Mesenchymal stem cell (in vitro differentiated cells and primary cell): ENCODE results near the gene ACER3.
"Not testable (repeated sequence)": the region's sequence is repeated elsewhere in the genome, so short reads cannot be mapped to it uniquely, and the experiment has no call there.

Experiments used
- DNase-seq: peaks from one replicate; pipeline ENCODE4 v3.0.0-alpha.2; 2013
- H2AFZ ChIP-seq: one replicate; pipeline ENCODE4 v1.6.1; 2013; ENCODE audit warnings: low read depth, mild to moderate bottlenecking, control low read depth, inconsistent platforms, low read length, moderate library complexity
- H2AK5ac ChIP-seq: 2 replicates; pipeline ENCODE4 v1.6.1; 2013; ENCODE audit warnings: low read length, moderate library complexity, mild to moderate bottlenecking, inconsistent platforms; ENCODE audit not compliant: severe bottlenecking
- H2BK120ac ChIP-seq: one replicate; pipeline ENCODE4 v1.6.1; 2013; ENCODE audit warnings: low read depth, mild to moderate bottlenecking, inconsistent platforms, low read length, moderate library complexity
- H2BK12ac ChIP-seq, 2 experiments: one replicate each; pipeline ENCODE4 v1.6.1; 2013; ENCODE audit warnings: inconsistent platforms in 2 of 2, low read length in 2 of 2, mild to moderate bottlenecking in 2 of 2, moderate library complexity in 2 of 2, control low read depth in 1 of 2
- H2BK15ac ChIP-seq: one replicate; pipeline ENCODE4 v1.6.1; 2013; ENCODE audit warnings: mild to moderate bottlenecking, low read depth, inconsistent platforms; ENCODE audit not compliant: poor library complexity, severe bottlenecking
- H2BK5ac ChIP-seq: 2 replicates; pipeline ENCODE4 v1.6.1; 2013; ENCODE audit warnings: low read depth, mild to moderate bottlenecking, low read length, control low read depth, inconsistent platforms; ENCODE audit not compliant: poor library complexity, severe bottlenecking
- H3K14ac ChIP-seq, 2 experiments: one replicate each; pipeline ENCODE4 v1.6.1; 2013; ENCODE audit warnings: inconsistent platforms in 2 of 2, low read length in 2 of 2, control low read depth in 1 of 2, mild to moderate bottlenecking in 1 of 2, moderate library complexity in 1 of 2
- H3K18ac ChIP-seq, 2 experiments: one replicate each; pipeline ENCODE4 v1.6.1; 2013; ENCODE audit warnings: inconsistent platforms in 2 of 2, low read length in 2 of 2, control low read depth in 1 of 2, low read depth in 1 of 2, mild to moderate bottlenecking in 1 of 2
- H3K23ac ChIP-seq, 2 experiments: one replicate each; pipeline ENCODE4 v1.6.1; 2013; ENCODE audit warnings: inconsistent platforms in 2 of 2, low read length in 2 of 2, mild to moderate bottlenecking in 2 of 2, moderate library complexity in 2 of 2, control low read depth in 1 of 2
- H3K27ac ChIP-seq: 2 replicates; pipeline ENCODE4 v1.5.1; 2013; ENCODE audit warnings: mild to moderate bottlenecking, moderate library complexity, low read length, control low read depth, inconsistent platforms; ENCODE audit not compliant: poor library complexity, severe bottlenecking
- H3K27me3 ChIP-seq, 2 experiments: 2 replicates each; pipeline versions ENCODE4 v1.6.1 to v1.7.0; 2013; ENCODE audit warnings: low read length in 2 of 2, mild to moderate bottlenecking in 2 of 2, moderate library complexity in 2 of 2, control low read depth in 1 of 2, inconsistent platforms in 1 of 2; ENCODE audit not compliant: control insufficient read depth in 1 of 2, insufficient read depth in 1 of 2
- H3K36me3 ChIP-seq, 2 experiments: 2 replicates each; pipeline versions ENCODE4 v1.6.1 to v1.7.0; 2013; ENCODE audit warnings: low read length in 2 of 2, control low read depth in 1 of 2, inconsistent platforms in 1 of 2, low read depth in 1 of 2, mild to moderate bottlenecking in 1 of 2; ENCODE audit not compliant: insufficient read depth in 2 of 2, control insufficient read depth in 1 of 2
- H3K4ac ChIP-seq, 2 experiments: one replicate each; pipeline ENCODE4 v1.6.1; 2013; ENCODE audit warnings: inconsistent platforms in 2 of 2, low read length in 2 of 2, mild to moderate bottlenecking in 2 of 2, moderate library complexity in 2 of 2, control low read depth in 1 of 2, low read depth in 1 of 2
- H3K4me1 ChIP-seq: 2 replicates; pipeline ENCODE4 v1.6.1; 2013; ENCODE audit warnings: low read depth, low read length, control low read depth; ENCODE audit not compliant: control insufficient read depth, insufficient read depth
- H3K4me2 ChIP-seq: 2 replicates; pipeline ENCODE4 v1.6.1; 2013; ENCODE audit warnings: low read length, mild to moderate bottlenecking, inconsistent platforms; ENCODE audit not compliant: poor library complexity, severe bottlenecking
- H3K4me3 ChIP-seq, 2 experiments: 2 replicates each; pipeline versions ENCODE4 v1.5.1 to v1.7.0; 2013; ENCODE audit warnings: low read length in 2 of 2, mild to moderate bottlenecking in 2 of 2, control low read depth in 1 of 2, low read depth in 1 of 2; ENCODE audit not compliant: insufficient read depth in 1 of 2
- H3K79me1 ChIP-seq: replicated peaks from 2 replicates; pipeline ENCODE4 v1.6.1; 2013; ENCODE audit warnings: mild to moderate bottlenecking, control low read depth, low read length, inconsistent platforms; ENCODE audit not compliant: poor library complexity, severe bottlenecking
- H3K9ac ChIP-seq: 2 replicates; pipeline ENCODE4 v1.7.0; 2013; ENCODE audit warnings: mild to moderate bottlenecking, low read length, moderate library complexity
- H3K9me3 ChIP-seq: 2 replicates; pipeline ENCODE4 v1.7.0; 2013; ENCODE audit warnings: mild to moderate bottlenecking, low read length; ENCODE audit not compliant: control insufficient read depth
- H4K8ac ChIP-seq: one replicate; pipeline ENCODE4 v1.6.1; 2013; ENCODE audit warnings: inconsistent platforms, mild to moderate bottlenecking, low read length, moderate library complexity
- H4K91ac ChIP-seq: one replicate; pipeline ENCODE4 v1.6.1; 2013; ENCODE audit warnings: mild to moderate bottlenecking, low read length, inconsistent platforms
- WGBS: methylation state at CpG from one replicate; pipeline ENCODE4 v1.1.7; 2013; ENCODE audit warnings: mixed read lengths; 5-methylcytosine and 5-hydroxymethylcytosine counted together

ACER3 gene

GRCh38 chr11:77058900-77059299 lies 198.2 kb downstream of the ACER3 start:
- no peak overlapping the region for H3K18ac ChIP-seq
- no peak overlapping the region for H3K14ac ChIP-seq
- no peak overlapping the region for H2AK5ac ChIP-seq
- no peak overlapping the region for H3K4me3 ChIP-seq
- no peak overlapping the region for H2AFZ ChIP-seq
- H3K27me3 ChIP-seq = no peaks in the 10 kb centered on the region
- no peak overlapping the region for H2BK12ac ChIP-seq
- no peaks in the 10 kb centered on the region for H3K79me1 ChIP-seq
- no peak overlapping the region for H4K8ac ChIP-seq
- no peak for DNase-seq
- no peak overlapping the region for H3K27ac ChIP-seq
- peaks cover 10% of the 10 kb centered on the region for H3K9me3 ChIP-seq
- H3K4ac ChIP-seq = no peak overlapping the region
- H3K36me3 ChIP-seq = no peaks in the 10 kb centered on the region
- no peaks in the 10 kb centered on the region for H3K4me1 ChIP-seq
- no peak overlapping the region for H3K9ac ChIP-seq
- H2BK15ac ChIP-seq = no peak overlapping the region
- H3K23ac ChIP-seq = no peak overlapping the region
- no peak overlapping the region for H4K91ac ChIP-seq
- no peak overlapping the region for H2BK5ac ChIP-seq
- H3K4me2 ChIP-seq = no peak overlapping the region
- H2BK120ac ChIP-seq = no peak overlapping the region
- WGBS = 50% methylated on average over 1 of the region's 2 CpGs

- Histone ChIP-seq H3K4me3 (no peak overlapping the region), H3K18ac (no peak overlapping the region), H3K23ac (no peak overlapping the region), H2AK5ac (no peak overlapping the region), H2AFZ (no peak overlapping the region), H2BK120ac (no peak overlapping the region), H3K79me1 (no peaks in the 10 kb centered on the region), H2BK12ac (no peak overlapping the region), H2BK15ac (no peak overlapping the region), H3K9ac (no peak overlapping the region), H3K14ac (no peak overlapping the region), H2BK5ac (no peak overlapping the region), H4K8ac (no peak overlapping the region), H3K4me1 (no peaks in the 10 kb centered on the region), H3K4me2 (no peak overlapping the region), H3K4ac (no peak overlapping the region), H3K27me3 (no peaks in the 10 kb centered on the region), H4K91ac (no peak overlapping the region), H3K36me3 (no peaks in the 10 kb centered on the region), H3K27ac (no peak overlapping the region), H3K9me3 (peaks cover 10% of the 10 kb centered on the region)
- no peak for DNase-seq
- WGBS = 93% methylated on average over 2 of the region's 5 CpGs
Measured at GRCh38 chr11:77059806-77060205, 199.1 kb downstream of the ACER3 start.

- Histone ChIP-seq H3K36me3 (no peaks in the 10 kb centered on the region), H2AFZ (no peak overlapping the region), H3K27me3 (no peaks in the 10 kb centered on the region), H4K91ac (no peak overlapping the region), H3K79me1 (no peaks in the 10 kb centered on the region), H3K4ac (no peak overlapping the region), H2AK5ac (no peak overlapping the region), H2BK120ac (no peak overlapping the region), H3K27ac (no peak overlapping the region), H3K9me3 (peaks cover 10% of the 10 kb centered on the region), H3K23ac (no peak overlapping the region), H2BK5ac (no peak overlapping the region), H3K4me1 (no peaks in the 10 kb centered on the region), H2BK12ac (no peak overlapping the region), H4K8ac (no peak overlapping the region), H3K4me3 (no peak overlapping the region), H3K14ac (no peak overlapping the region), H3K18ac (no peak overlapping the region), H2BK15ac (no peak overlapping the region), H3K4me2 (no peak overlapping the region), H3K9ac (no peak overlapping the region)
- DNase-seq = no peak
- 78% methylated on average over 3 of the region's 4 CpGs for WGBS
Measured at GRCh38 chr11:77060234-77060633, 199.5 kb downstream of the ACER3 start.

- not testable (repeated sequence) for H3K36me3 ChIP-seq, H2BK15ac ChIP-seq, H3K23ac ChIP-seq, H2AK5ac ChIP-seq, H2BK5ac ChIP-seq, H3K4me2 ChIP-seq, H3K4me1 ChIP-seq, H4K91ac ChIP-seq, H3K18ac ChIP-seq, H3K27me3 ChIP-seq, H3K79me1 ChIP-seq, H2BK12ac ChIP-seq, H3K14ac ChIP-seq, H4K8ac ChIP-seq, H2AFZ ChIP-seq, H3K4ac ChIP-seq, H3K9me3 ChIP-seq, H3K9ac ChIP-seq, H3K4me3 ChIP-seq, DNase-seq, H2BK120ac ChIP-seq, H3K27ac ChIP-seq
- WGBS = 92% methylated on average over 3 of the region's 4 CpGs
Measured at GRCh38 chr11:77061258-77061657, 200.5 kb downstream of the ACER3 start.
